ENCODE measurements around the gene STK24. TPM values are rescaled to one million over a fixed set of nuclear protein-coding genes. Genes with fewer than 3 reads are reported as not detected.

STK24 gene
- total and polyA plus RNA-seq, 2 of the 8 experiments (the other 6 are each of a cell fraction or from before 2014, with no cell fraction given) = 62.8 to 143 TPM

DNA sequence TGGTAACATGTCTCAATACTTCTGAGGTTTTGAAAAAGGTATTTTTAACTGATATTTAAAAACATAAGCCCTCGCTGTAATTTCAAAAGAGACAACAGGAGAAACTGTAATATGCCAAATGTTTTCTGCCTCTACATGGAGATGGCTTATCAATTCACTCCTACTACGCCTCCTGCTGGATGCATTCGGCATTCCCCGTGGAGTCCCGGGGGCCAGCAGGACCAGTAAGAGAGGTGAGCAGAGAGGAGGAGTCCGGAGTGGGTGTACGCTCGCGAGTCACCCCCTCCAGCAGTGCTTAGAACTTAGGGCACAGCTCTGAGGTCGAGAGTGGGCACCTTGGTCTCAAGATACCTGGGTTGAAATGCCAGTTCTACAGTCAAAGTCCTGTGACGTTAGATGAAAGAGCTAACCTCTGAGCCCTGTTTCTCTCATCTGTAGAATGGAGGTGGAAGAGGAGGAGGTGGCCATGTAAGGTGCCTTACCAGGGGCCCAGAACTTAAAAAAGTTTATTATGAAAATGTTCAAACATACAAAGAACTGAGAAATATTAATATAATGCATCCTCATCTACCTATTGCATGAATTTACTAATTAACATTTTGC lies 110.2 kb downstream of the STK24 start:
- Histone ChIP-seq H4K5ac (ENCODE audit: insufficient read length, low read depth, low read length) (no peak overlapping the region), H3K79me2 (ENCODE audit: control insufficient read depth in 1 of 2, insufficient read depth in 2 of 2, low read length in 2 of 2) (peaks cover 0 to 33% of the 10 kb centered on the region in 2 experiments; a peak in 2 of 4 replicates), H2AK5ac (ENCODE audit: low read depth, low read length) (no peak overlapping the region), H4K20me1 (replicated peaks in 1 of 2; ENCODE audit: control insufficient read depth in 1 of 2, insufficient read depth in 2 of 2, low read length in 2 of 2) (peaks cover 7 to 17% of the 10 kb centered on the region in 2 experiments), H3K56ac (replicated peaks; ENCODE audit: insufficient read length, low read depth, low read length) (no peak overlapping the region), H3K14ac (ENCODE audit: insufficient read length) (no peak overlapping the region), H3K36me3 (ENCODE audit: control insufficient read depth in 2 of 4, insufficient read depth in 4 of 4, low read length in 3 of 4) (peaks cover 3 to 22% (median 11%) of the 10 kb centered on the region in 4 experiments; a peak in 7 of 8 replicates), H2AFZ (ENCODE audit: low read length) (no peak overlapping the region), H3K18ac (ENCODE audit: extremely low read depth, low read length) (no peak overlapping the region), H3K9me3 (ENCODE audit: insufficient read depth in 2 of 2, low read depth in 1 of 2, low read length in 1 of 2) (no peaks in the 10 kb centered on the region), H3K79me1 (ENCODE audit: low read depth, low read length) (peaks cover 18% of the 10 kb centered on the region), H2BK15ac (ENCODE audit: low read length) (no peak overlapping the region), H3K23me2 (ENCODE audit: low read depth, low read length) (no peaks in the 10 kb centered on the region), H3K27ac (ENCODE audit: low read depth, low read length) (no peak overlapping the region), H3K4me1 (replicated peaks in 1 of 4; ENCODE audit: control insufficient read depth in 3 of 4, insufficient read depth in 4 of 4, low read length in 3 of 4) (peaks cover 0 to 3% (median 1%) of the 10 kb centered on the region in 4 experiments; a peak in 2 of 7 replicates), H2BK5ac (ENCODE audit: low read depth, low read length) (no peak overlapping the region), H2BK12ac (ENCODE audit: low read depth, low read length) (no peak overlapping the region), H2BK120ac (replicated peaks; ENCODE audit: low read depth, low read length) (no peak overlapping the region), H4K8ac (ENCODE audit: extremely low read depth, insufficient read depth, low read length) (no peak overlapping the region), H3K27me3 (replicated peaks in 1 of 4; ENCODE audit: control insufficient read depth in 3 of 4, extremely low read depth in 1 of 4, insufficient read depth in 3 of 4, low read length in 3 of 4) (no peaks in the 10 kb centered on the region), H3K4ac (replicated peaks; ENCODE audit: insufficient read length, low read depth, low read length) (no peak overlapping the region), H3K4me3 (ENCODE audit: extremely low read depth in 1 of 4, insufficient read depth in 2 of 4, low read depth in 3 of 4, low read length in 4 of 4) (no peak overlapping the region), H3K23ac (ENCODE audit: insufficient read length) (no peak overlapping the region), H2BK20ac (ENCODE audit: low read length) (no peak overlapping the region), H4K91ac (replicated peaks; ENCODE audit: insufficient read length, low read length) (no peak overlapping the region), H3K9ac (replicated peaks in 1 of 4; ENCODE audit: extremely low read depth in 1 of 4, low read depth in 3 of 4, low read length in 3 of 4) (no peak overlapping the region), H3K4me2 (ENCODE audit: insufficient read depth in 1 of 2, low read depth in 2 of 2, low read length in 2 of 2) (no peak overlapping the region)
- TF ChIP-seq MAX (IDR thresholded peaks at IDR 0.05) (no peak), RAD21 (IDR thresholded peaks at IDR 0.05 in 1 of 2, conservative IDR thresholded peaks at IDR 0.05 in 1 of 2; ENCODE audit: low read depth in 2 of 2, low read length in 2 of 2) (peak; percentile 65 to 73), TEAD4 (IDR thresholded peaks at IDR 0.05; ENCODE audit: low read depth, low read length) (peak; percentile 67; the same call in 1 of the 2 replicates), POU5F1 (IDR thresholded peaks at IDR 0.05; ENCODE audit: low read depth, low read length) (0 out of 2 replicates have a peak, but pooled peaks have one; percentile 33)
- TF ChIP-seq, protein P1, sequence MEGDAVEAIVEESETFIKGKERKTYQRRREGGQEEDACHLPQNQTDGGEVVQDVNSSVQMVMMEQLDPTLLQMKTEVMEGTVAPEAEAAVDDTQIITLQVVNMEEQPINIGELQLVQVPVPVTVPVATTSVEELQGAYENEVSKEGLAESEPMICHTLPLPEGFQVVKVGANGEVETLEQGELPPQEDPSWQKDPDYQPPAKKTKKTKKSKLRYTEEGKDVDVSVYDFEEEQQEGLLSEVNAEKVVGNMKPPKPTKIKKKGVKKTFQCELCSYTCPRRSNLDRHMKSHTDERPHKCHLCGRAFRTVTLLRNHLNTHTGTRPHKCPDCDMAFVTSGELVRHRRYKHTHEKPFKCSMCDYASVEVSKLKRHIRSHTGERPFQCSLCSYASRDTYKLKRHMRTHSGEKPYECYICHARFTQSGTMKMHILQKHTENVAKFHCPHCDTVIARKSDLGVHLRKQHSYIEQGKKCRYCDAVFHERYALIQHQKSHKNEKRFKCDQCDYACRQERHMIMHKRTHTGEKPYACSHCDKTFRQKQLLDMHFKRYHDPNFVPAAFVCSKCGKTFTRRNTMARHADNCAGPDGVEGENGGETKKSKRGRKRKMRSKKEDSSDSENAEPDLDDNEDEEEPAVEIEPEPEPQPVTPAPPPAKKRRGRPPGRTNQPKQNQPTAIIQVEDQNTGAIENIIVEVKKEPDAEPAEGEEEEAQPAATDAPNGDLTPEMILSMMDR (IDR thresholded peaks at IDR 0.05; ENCODE audit: control extremely low read depth in 1 of 3, insufficient read depth in 1 of 3, low read depth in 1 of 3, low read length in 3 of 3) = peak; percentile 75 to 89 (median 87)
- FAIRE-seq (peak; percentile 75), DNase-seq (ENCODE audit: low read depth in 1 of 2, low spot score in 2 of 2) (peak in 1 of 2 experiments; percentile 94)
- CTCF ChIA-PET (ENCODE audit: partially characterized antibody) = interaction anchor here (0.6 to 9.6 kb wide), 47 partner anchors 8 to 1281 kb away, joined by 3 to 115 read pairs (median 4); no protein-coding TSS in a partner anchor
- 51% methylated on average over 11 of the region's 11 CpGs; no CpG with 5 or more reads in 1 of the 2 experiments for WGBS, 2 experiments (ENCODE audit: extremely low coverage in 1 of 2, insufficient coverage in 1 of 2, insufficient read length in 1 of 2, insufficient replicate concordance in 2 of 2, low coverage in 1 of 2, low lambda C conversion rate in 2 of 2, missing lambda C conversion rate in 1 of 2)
- POLR2A ChIA-PET (ENCODE audit: partially characterized antibody) = no interaction called here
